Duodenal mucosa (tissue), 2 donors: ENCODE data around the gene ST6GALNAC5.

Experiments used
- H3K27ac ChIP-seq: one replicate; pipeline ENCODE4 v1.7.0; 2013; ENCODE audit warnings: low read depth, low read length
- H3K27me3 ChIP-seq, 2 donors: one replicate each; pipeline ENCODE4 v1.7.0; 2013; ENCODE audit warnings: low read length in 2 of 2, control low read depth in 1 of 2; ENCODE audit not compliant: insufficient read depth in 2 of 2, control insufficient read depth in 1 of 2
- H3K36me3 ChIP-seq, 2 donors: one replicate each; pipeline ENCODE4 v1.7.0; 2013; ENCODE audit warnings: low read length in 2 of 2, control low read depth in 1 of 2; ENCODE audit not compliant: insufficient read depth in 2 of 2, control insufficient read depth in 1 of 2
- H3K4me1 ChIP-seq, 2 donors: one replicate each; pipeline ENCODE4 v1.7.0; 2013; ENCODE audit warnings: low read length in 2 of 2, control low read depth in 1 of 2; ENCODE audit not compliant: insufficient read depth in 2 of 2, control insufficient read depth in 1 of 2
- H3K4me3 ChIP-seq, 2 donors: one replicate each; pipeline ENCODE4 v1.7.0; 2013; ENCODE audit warnings: low read length in 2 of 2, low read depth in 1 of 2
- H3K9ac ChIP-seq, 2 donors: one replicate each; pipeline ENCODE4 v1.7.0; 2013; ENCODE audit warnings: low read length in 2 of 2, low read depth in 1 of 2
- H3K9me3 ChIP-seq, 2 donors: one replicate each; pipeline ENCODE4 v1.7.0; 2013; ENCODE audit warnings: low read length in 2 of 2, control low read depth in 1 of 2; ENCODE audit not compliant: control insufficient read depth in 1 of 2

Gene ST6GALNAC5

DNA sequence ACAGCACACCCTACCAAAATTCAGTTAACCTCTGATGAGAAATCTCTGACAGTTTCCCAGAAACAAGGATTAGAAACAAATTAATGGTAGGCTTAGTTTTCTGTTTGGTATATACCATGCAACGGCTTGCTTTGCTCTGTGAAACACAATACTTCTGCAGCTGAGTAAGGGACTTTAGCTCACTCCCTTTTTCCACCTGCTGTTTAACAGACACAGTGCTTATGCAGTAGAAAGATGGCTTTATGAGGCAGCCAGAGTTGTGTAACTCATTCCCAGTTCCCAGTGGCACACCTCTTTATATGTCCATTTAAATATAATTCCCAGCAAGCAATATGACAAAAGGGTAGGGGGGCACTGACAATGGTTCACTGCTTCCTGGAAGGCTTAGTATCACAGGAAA lies 228.0 kb downstream of the ST6GALNAC5 start:
- Histone ChIP-seq H3K4me1 (peaks cover 0 to 3% of the 10 kb centered on the region in 2 donors), H3K36me3 (peaks cover 0 to 3% of the 10 kb centered on the region in 2 donors), H3K27me3 (no peaks in the 10 kb centered on the region), H3K4me3 (no peak overlapping the region), H3K27ac (no peak overlapping the region), H3K9ac (no peak overlapping the region), H3K9me3 (no peaks in the 10 kb centered on the region)

DNA sequence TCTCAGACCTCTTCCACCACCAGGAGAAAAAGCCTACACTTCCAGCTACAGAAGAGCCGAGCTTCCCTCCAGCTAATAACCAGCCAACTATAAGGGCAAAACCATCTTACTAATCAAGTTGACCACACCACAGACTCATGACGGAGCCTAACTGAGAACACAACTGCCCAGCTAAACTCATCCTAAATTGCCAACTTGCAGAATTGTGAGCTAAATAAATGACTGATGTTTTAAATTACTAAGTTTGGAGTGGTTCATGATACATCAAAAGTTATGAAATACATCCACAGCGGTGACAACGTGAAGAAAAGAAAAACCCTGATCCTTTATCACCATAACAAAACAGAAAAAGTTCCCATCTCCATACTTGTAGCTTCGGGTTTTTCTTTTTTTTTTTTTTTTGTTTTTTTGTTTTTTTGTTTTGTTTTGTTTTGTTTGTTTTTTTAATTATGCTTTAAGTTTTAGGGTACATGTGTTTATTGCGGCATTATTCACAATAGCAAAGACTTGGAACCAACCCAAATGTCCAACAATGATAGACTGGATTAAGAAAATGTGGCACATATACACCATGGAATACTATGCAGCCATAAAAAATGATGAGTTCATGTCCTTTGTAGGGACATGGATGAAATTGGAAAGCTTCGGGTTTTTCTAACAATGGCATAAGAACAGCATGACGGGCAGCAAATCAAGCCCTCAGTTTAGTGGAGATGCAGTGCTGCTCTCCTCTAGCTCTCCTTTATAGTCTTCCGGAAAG lies 229.4 kb downstream of the ST6GALNAC5 start:
- Histone ChIP-seq H3K27ac (no peak overlapping the region), H3K36me3 (no peaks in the 10 kb centered on the region), H3K9ac (no peak overlapping the region), H3K4me1 (peaks cover 0 to 3% of the 10 kb centered on the region in 2 donors), H3K27me3 (no peaks in the 10 kb centered on the region), H3K9me3 (no peaks in the 10 kb centered on the region), H3K4me3 (no peak overlapping the region)

DNA sequence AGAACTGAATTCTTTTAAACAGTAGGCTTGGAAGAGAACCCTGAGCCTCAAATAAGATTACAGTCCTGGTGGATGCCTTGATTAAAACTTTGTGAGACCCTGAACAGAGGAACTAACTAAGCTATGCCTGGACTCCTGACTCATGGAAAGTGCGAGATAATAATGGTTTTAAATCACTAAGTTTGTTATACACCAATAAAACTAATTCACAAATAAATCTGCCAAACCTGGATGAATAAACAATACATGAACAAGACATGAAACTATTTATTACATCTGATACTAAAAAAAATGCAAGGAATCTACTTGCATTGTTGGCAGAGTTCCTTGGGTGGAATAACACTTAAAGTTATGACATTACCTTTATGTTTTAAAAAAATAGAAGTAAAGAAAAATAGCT lies 233.6 kb downstream of the ST6GALNAC5 start:
- Histone ChIP-seq H3K4me3 (no peak overlapping the region), H3K27me3 (no peaks in the 10 kb centered on the region), H3K9ac (no peak overlapping the region), H3K36me3 (no peaks in the 10 kb centered on the region), H3K9me3 (no peaks in the 10 kb centered on the region), H3K4me1 (no peaks in the 10 kb centered on the region), H3K27ac (no peak overlapping the region)

DNA sequence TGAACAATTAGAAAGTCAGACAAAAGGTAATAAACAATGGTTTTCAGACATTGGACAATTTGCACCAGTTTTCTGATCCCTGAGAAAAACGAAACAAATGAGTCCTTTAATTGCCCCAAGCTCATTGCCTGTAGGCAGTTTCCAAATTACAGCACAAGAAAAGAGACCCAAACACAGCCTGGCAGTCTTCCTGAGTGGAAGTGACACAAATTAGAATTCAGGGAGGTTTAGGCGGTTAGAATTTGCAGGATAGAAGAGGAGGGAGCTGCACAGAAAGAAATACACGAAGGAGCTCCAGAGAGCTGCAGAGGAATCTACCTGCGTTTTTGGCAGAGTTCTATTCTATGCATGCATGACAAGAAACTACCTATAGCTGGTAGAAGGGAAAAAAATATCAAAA lies 236.2 kb downstream of the ST6GALNAC5 start:
- H3K36me3 ChIP-seq = no peaks in the 10 kb centered on the region
- no peak overlapping the region for H3K4me3 ChIP-seq
- H3K9me3 ChIP-seq = no peaks in the 10 kb centered on the region
- H3K27ac ChIP-seq = no peak overlapping the region
- no peaks in the 10 kb centered on the region for H3K27me3 ChIP-seq
- no peaks in the 10 kb centered on the region for H3K4me1 ChIP-seq
- H3K9ac ChIP-seq = no peak overlapping the region

DNA sequence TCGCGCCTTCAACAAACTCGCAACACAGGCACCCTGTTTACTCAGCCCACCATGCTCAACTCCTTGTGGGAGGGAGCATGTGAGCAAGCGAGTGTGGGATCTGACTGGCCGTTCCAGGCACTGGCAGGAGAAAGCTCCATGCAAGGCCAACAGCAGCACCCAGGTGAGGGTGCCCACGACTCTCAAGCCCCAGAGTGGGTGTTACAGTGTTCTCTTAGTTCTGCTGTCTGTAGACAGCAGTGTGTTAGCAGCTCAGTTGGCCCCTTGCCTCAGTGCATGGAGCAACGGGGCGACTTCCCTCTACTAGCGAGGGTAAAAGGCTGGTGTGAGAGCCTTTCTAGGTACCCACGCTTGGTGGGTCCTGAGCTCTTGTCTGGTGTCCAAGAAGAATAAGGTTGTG lies 237.4 kb downstream of the ST6GALNAC5 start:
- Histone ChIP-seq H3K9ac (no peak overlapping the region), H3K9me3 (no peaks in the 10 kb centered on the region), H3K36me3 (no peaks in the 10 kb centered on the region), H3K4me1 (no peaks in the 10 kb centered on the region), H3K27me3 (no peaks in the 10 kb centered on the region), H3K27ac (no peak overlapping the region), H3K4me3 (no peak overlapping the region)
